Smooth muscle cell of bladder (primary cell): Measurements from ENCODE around the gene RIT2. TPM values are rescaled to one million over a fixed set of nuclear protein-coding genes. Genes with fewer than 3 reads are reported as not detected.

Source experiments
- total RNA-seq: library from RNA; depleted of rRNA; stranded (reverse); fragments of >200 nt; gene quantifications from 2 replicates; pipeline ENCODE4 v1.2.3, GENCODE V29; 2014

RIT2 gene
- total RNA-seq: not detected in 2 replicates

DNA sequence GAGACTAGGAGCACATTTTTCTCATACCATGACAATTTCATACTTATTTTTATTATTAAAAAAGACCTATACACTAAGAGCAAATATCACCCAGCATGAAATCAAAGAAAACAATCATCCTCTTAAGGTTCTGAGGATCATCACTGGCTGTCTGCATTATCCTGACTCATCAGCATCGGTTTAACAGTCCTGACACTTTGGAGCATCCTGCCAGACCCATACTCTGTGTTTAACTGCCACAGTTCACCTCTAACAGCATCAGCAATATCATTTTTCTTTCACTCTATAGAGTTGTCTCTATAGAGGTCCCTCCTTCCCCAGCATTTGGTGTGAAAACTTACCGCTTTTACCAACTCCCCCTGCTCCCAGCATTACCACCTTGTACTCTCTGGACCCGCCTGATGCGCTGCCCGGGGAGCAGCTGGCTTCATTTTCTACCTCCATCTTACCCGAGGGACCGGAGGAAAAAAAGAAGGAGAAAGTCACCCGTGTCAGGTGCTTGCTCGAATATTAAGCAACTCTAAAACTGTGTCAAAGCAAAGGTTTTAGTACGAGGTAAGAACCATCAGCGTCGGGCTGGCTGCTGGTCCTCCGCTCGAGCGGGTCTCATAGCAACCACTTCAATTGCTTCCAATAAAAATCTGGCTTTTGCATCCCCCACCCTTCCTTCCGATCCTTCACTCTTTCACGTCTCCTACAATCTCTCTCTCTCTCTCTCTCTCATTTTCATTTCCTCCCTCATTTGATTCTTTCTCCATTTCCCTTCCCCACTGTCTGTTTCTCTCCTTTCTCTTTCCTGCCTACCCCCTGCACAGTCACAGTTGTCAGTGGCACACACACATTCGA, at the start of gene RIT2:
RIT2 (minus strand) TSS at position 610 of the 846 bp plus-strand sequence.

Other genes with a start within 250 kb of the RIT2 start
- not detected in 2 replicates for gene SYT4, start 161.8 kb upstream of the RIT2 start, total RNA-seq